SK-N-SH (cell line): ENCODE data around the gene HSPH1. TPM values are rescaled to one million over a fixed set of nuclear protein-coding genes. Genes with fewer than 3 reads are reported as not detected.

Source experiments
- CTCF ChIA-PET: fragments of 300-600, 350-600 bp; formaldehyde crosslinking; extraction: SDS; loops from one replicate; lab custom pipeline; 2021; lab: Yijun Ruan, JAX
- POLR2A ChIA-PET: fragments of 350-600 bp; sonication (Branson Sonifier 250); formaldehyde crosslinking; extraction: SDS; loops from one replicate; lab custom pipeline; 2020; ENCODE audit warnings: antibody characterized with exemption, inconsistent platforms; lab: Yijun Ruan, JAX
- DNase-seq: peaks from one replicate; pipeline ENCODE4 v3.0.0; 2012
- H2AFZ ChIP-seq: fragments of 200-600 bp; sonication (generic); 2 replicates; pipeline ENCODE4 v1.8.1; 2016; ENCODE audit warnings: antibody characterized with exemption, mild to moderate bottlenecking, low read depth
- H3F3A ChIP-seq: fragments of 200-600 bp; sonication (generic); replicated peaks from 2 replicates; pipeline ENCODE3; 2016; ENCODE audit warnings: antibody characterized with exemption, mild to moderate bottlenecking; ENCODE audit not compliant: insufficient read depth
- H3K27ac ChIP-seq, 2 experiments: fragments of 200-500 bp in 1 of 2; fragments of 200-600 bp in 1 of 2; sonication (Bioruptor generic) in 1 of 2; sonication (generic), shearing (Covaris generic) in 1 of 2; 2 replicates each; pipeline versions ENCODE4 v1.5.1 to v1.6.1; 2014 to 2016; ENCODE audit warnings: low read depth in 2 of 2, inconsistent platforms in 1 of 2, low read length in 1 of 2, mild to moderate bottlenecking in 1 of 2, mixed read lengths in 1 of 2
- H3K27me3 ChIP-seq: fragments of 200-600 bp; sonication (generic), shearing (Covaris generic); 2 replicates; pipeline ENCODE4 v1.6.1; 2016; ENCODE audit warnings: mixed run types; ENCODE audit not compliant: insufficient read depth
- H3K36me3 ChIP-seq, 2 experiments: fragments of 200-500 bp in 1 of 2; fragments of 200-600 bp in 1 of 2; sonication (Bioruptor generic) in 1 of 2; sonication (generic) in 1 of 2; replicated peaks in 1 of 2; 2 replicates each; pipeline versions ENCODE3 to v1.5.1; 2014 to 2016; ENCODE audit warnings: low read length in 1 of 2, mild to moderate bottlenecking in 1 of 2; ENCODE audit not compliant: insufficient read depth in 2 of 2, control insufficient read depth in 1 of 2
- H3K4me1 ChIP-seq, 2 experiments: fragments of 200-500 bp in 1 of 2; fragments of 200-600 bp in 1 of 2; sonication (Bioruptor generic) in 1 of 2; sonication (generic), shearing (Covaris generic) in 1 of 2; 2 replicates each; pipeline versions ENCODE4 v1.5.1 to v1.6.1; 2014 to 2016; ENCODE audit warnings: low read depth in 1 of 2, low read length in 1 of 2, mixed run types in 1 of 2; ENCODE audit not compliant: insufficient read depth in 2 of 2, control insufficient read depth in 1 of 2
- H3K4me2 ChIP-seq: fragments of 200-600 bp; sonication (generic), shearing (Covaris generic); 2 replicates; pipeline ENCODE4 v1.6.1; 2017; ENCODE audit warnings: mixed run types
- H3K4me3 ChIP-seq, 2 experiments: fragments of 200-500 bp in 1 of 2; fragments of 200-600 bp in 1 of 2; sonication (Bioruptor generic) in 1 of 2; sonication (generic), shearing (Covaris generic) in 1 of 2; 2 replicates each; pipeline versions ENCODE4 v1.5.1 to v1.8.1; 2014 to 2016; ENCODE audit warnings: low read depth in 2 of 2, inconsistent platforms in 1 of 2, low read length in 1 of 2, mild to moderate bottlenecking in 1 of 2, mixed read lengths in 1 of 2, moderate library complexity in 1 of 2
- H3K79me2 ChIP-seq: fragments of 200-600 bp; sonication (generic); 2 replicates; pipeline ENCODE4 v1.8.1; 2017; ENCODE audit warnings: mild to moderate bottlenecking; ENCODE audit not compliant: insufficient read depth
- H3K9ac ChIP-seq: fragments of 200-600 bp; sonication (generic); 2 replicates; pipeline ENCODE4 v1.6.1; 2017; ENCODE audit warnings: mixed run types
- H3K9me2 ChIP-seq: fragments of 200-600 bp; sonication (generic); 2 replicates; pipeline ENCODE4 v1.6.1; 2017; ENCODE audit warnings: mixed run types
- H3K9me3 ChIP-seq: fragments of 200-600 bp; sonication (generic); 2 replicates; pipeline ENCODE4 v1.6.1; 2017; ENCODE audit warnings: mixed run types, mild to moderate bottlenecking, moderate library complexity
- H4K20me1 ChIP-seq: fragments of 200-600 bp; sonication (generic); 2 replicates; pipeline ENCODE4 v1.6.1; 2017; ENCODE audit warnings: mild to moderate bottlenecking, mixed run types; ENCODE audit not compliant: insufficient read depth
- CHD2 ChIP-seq: fragments of 150-350 bp; IDR thresholded peaks from 2 replicates; pipeline ENCODE4 v1.6.1; 2018; ENCODE audit warnings: low read length; ENCODE audit not compliant: partially characterized antibody
- GATA2 ChIP-seq: sonication (generic); formaldehyde crosslinking; IDR thresholded peaks from 2 replicates; pipeline ENCODE4 v1.5.0; 2020; ENCODE audit warnings: mild to moderate bottlenecking, missing genetic modification reagents
- RFX5 ChIP-seq: IDR thresholded peaks from 2 replicates; pipeline ENCODE4 v1.6.1; 2012; ENCODE audit warnings: mild to moderate bottlenecking, improper control_type of control experiment, low read length
- RXRA ChIP-seq: IDR thresholded peaks from 2 replicates; pipeline ENCODE4 v1.4.0; 2012; ENCODE audit warnings: low read depth, mild to moderate bottlenecking, borderline replicate concordance
- WGBS: methylation state at CpG from one replicate; pipeline ENCODE4 v1.1.6; 2017; ENCODE audit warnings: low lambda C conversion rate; 5-methylcytosine and 5-hydroxymethylcytosine counted together
- polyA plus RNA-seq, 3 experiments: library from polyadenylated mRNA; depleted of rRNA; stranded (reverse); fragments of >200 nt; gene quantifications; 2 replicates each; pipeline ENCODE4 v1.2.3, GENCODE V29; 2012
- TF ChIP-seq, protein P1 (sequence below): IDR thresholded peaks from 2 replicates; pipeline ENCODE4 v1.6.1; 2012; ENCODE audit warnings: mild to moderate bottlenecking, low read depth, low read length, moderate library complexity
- TF ChIP-seq, protein P2 (sequence below): fragments of 200-600 bp; sonication (generic); IDR thresholded peaks from 2 replicates; pipeline ENCODE4 v1.6.1; 2017; ENCODE audit warnings: antibody characterized with exemption, mild to moderate bottlenecking, moderate library complexity

The HSPH1 gene
- polyA plus RNA-seq, 1 of the 3 experiments (the other 2 are of a cell fraction): 32.8 TPM

DNA sequence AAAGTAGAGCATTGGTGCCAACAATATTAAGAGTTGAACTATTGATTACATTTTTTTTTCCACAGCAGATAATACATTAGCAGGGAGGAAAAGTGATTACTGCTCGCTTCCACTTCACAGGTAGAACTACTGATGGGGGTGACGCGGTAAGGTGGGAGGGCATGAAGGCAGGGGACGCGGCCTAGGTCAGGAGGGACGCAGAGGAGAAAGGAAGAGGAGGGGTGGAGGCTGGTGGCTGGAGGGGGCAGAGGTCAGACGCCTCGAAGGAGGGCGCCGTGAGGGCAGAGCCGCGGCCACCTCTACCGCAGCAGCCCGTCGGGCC lies 37.8 kb upstream of the HSPH1 start:
- Histone ChIP-seq H3K4me2 (peak overlapping the region; percentile 72), H3F3A (peaks cover 11% of the 10 kb centered on the region), H3K27ac (peak overlapping the region in 1 of 2 experiments; percentile 82; a peak in 2 of 4 replicates), H3K9me2 (no peaks in the 10 kb centered on the region), H3K36me3 (no peaks in the 10 kb centered on the region), H2AFZ (peak overlapping the region; percentile 52; the same call in 1 of the 2 replicates), H3K79me2 (peaks cover 22% of the 10 kb centered on the region), H4K20me1 (no peaks in the 10 kb centered on the region), H3K9ac (peak overlapping the region; percentile 91; the same call in 1 of the 2 replicates), H3K27me3 (no peaks in the 10 kb centered on the region), H3K4me1 (peaks cover 8 to 13% of the 10 kb centered on the region in 2 experiments; a peak in 3 of 4 replicates), H3K9me3 (no peaks in the 10 kb centered on the region), H3K4me3 (peak overlapping the region; percentile 76 to 84; a peak in 3 of 4 replicates)
- no peak for TF ChIP-seq RXRA
- 20% methylated on average over 15 of the region's 15 CpGs for WGBS
- ChIA-PET CTCF (interaction anchor here (0.6 to 3.0 kb wide), 36 partner anchors 9 to 606 kb away, joined by 3 to 25 read pairs (median 4); partner anchors contain the start of gene HSPH1), POLR2A (interaction anchor here (0.5 kb wide), 1 partner anchor 10 kb away, joined by 3 read pairs; no protein-coding TSS in a partner anchor)
- no peak for DNase-seq

DNA sequence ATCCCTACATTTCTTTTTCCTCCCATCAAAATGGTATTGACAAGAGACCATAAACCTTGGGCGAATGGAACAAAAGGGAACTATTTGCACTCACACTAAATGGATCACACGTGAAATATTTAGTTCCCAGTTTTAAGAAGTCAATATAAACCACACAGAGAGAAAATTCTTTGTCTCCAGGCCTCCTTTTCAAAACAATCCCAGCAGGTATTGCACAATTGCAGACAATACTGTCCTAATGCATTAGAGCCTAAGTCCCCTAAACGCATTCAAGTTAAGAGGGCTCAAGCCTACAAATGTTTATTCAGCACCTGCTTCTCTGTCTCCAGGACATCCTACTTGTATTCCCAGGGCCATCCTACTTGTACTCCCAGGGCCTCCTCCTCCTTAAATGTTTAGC lies 36.8 kb upstream of the HSPH1 start:
- Histone ChIP-seq H3K27ac (no peak overlapping the region), H3K9ac (no peak overlapping the region), H3K9me2 (no peaks in the 10 kb centered on the region), H3K4me1 (peaks cover 4 to 8% of the 10 kb centered on the region in 2 experiments; a peak in 3 of 4 replicates)
- no peak for TF ChIP-seq RFX5
- TF ChIP-seq, protein P1, sequence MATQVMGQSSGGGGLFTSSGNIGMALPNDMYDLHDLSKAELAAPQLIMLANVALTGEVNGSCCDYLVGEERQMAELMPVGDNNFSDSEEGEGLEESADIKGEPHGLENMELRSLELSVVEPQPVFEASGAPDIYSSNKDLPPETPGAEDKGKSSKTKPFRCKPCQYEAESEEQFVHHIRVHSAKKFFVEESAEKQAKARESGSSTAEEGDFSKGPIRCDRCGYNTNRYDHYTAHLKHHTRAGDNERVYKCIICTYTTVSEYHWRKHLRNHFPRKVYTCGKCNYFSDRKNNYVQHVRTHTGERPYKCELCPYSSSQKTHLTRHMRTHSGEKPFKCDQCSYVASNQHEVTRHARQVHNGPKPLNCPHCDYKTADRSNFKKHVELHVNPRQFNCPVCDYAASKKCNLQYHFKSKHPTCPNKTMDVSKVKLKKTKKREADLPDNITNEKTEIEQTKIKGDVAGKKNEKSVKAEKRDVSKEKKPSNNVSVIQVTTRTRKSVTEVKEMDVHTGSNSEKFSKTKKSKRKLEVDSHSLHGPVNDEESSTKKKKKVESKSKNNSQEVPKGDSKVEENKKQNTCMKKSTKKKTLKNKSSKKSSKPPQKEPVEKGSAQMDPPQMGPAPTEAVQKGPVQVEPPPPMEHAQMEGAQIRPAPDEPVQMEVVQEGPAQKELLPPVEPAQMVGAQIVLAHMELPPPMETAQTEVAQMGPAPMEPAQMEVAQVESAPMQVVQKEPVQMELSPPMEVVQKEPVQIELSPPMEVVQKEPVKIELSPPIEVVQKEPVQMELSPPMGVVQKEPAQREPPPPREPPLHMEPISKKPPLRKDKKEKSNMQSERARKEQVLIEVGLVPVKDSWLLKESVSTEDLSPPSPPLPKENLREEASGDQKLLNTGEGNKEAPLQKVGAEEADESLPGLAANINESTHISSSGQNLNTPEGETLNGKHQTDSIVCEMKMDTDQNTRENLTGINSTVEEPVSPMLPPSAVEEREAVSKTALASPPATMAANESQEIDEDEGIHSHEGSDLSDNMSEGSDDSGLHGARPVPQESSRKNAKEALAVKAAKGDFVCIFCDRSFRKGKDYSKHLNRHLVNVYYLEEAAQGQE: no peak
- TF ChIP-seq, all 33 proteins: peak for 0
- H3K27me3 ChIP-seq: no peaks in the 10 kb centered on the region
- ChIA-PET CTCF (interaction anchor here (1.8 to 3.0 kb wide), 3 partner anchors 9 to 207 kb away, joined by 6 to 25 read pairs (median 7); no protein-coding TSS in a partner anchor), POLR2A (no interaction called here)
- no peak for DNase-seq
- no peaks in the 10 kb centered on the region for H4K20me1 ChIP-seq
- no peak overlapping the region for H3K4me3 ChIP-seq
- H3K4me2 ChIP-seq: no peak overlapping the region
- no peak overlapping the region for H2AFZ ChIP-seq
- H3K9me3 ChIP-seq: no peaks in the 10 kb centered on the region
- no peaks in the 10 kb centered on the region for H3K36me3 ChIP-seq
- H3K79me2 ChIP-seq: peaks cover 21% of the 10 kb centered on the region
- WGBS: 87% methylated on average over 3 of the region's 3 CpGs
- H3F3A ChIP-seq: peaks cover 11% of the 10 kb centered on the region

DNA sequence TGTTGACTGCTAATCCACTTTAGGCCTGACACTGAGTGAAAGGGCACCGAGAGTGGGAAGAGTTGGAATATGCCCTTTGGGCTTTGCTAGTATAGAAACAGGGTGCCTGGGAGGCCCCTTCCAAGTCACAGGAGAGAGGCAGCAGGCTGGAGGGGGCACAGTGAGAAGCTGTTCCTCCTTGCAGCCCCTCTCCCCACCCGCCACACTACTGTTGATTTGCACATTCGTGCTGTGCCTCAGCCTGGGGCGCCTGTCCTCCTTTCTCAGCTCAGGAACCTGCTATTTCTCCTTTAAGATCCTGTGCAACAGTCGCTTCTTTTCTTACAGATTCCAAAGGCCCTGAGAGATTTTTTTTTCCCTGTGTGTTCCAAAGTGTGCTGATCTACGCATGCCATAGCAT lies 35.3 kb upstream of the HSPH1 start:
- over 99% methylated on average over 5 of the region's 6 CpGs for WGBS
- Histone ChIP-seq H3K27ac (no peak overlapping the region), H3K27me3 (no peaks in the 10 kb centered on the region), H3K9ac (no peak overlapping the region), H3K36me3 (no peaks in the 10 kb centered on the region), H4K20me1 (no peaks in the 10 kb centered on the region), H3K9me3 (no peaks in the 10 kb centered on the region), H3K4me2 (no peak overlapping the region), H3K79me2 (peaks cover 11% of the 10 kb centered on the region), H3K9me2 (no peaks in the 10 kb centered on the region), H2AFZ (no peak overlapping the region), H3F3A (peaks cover 8% of the 10 kb centered on the region), H3K4me3 (no peak overlapping the region), H3K4me1 (peaks cover 4 to 8% of the 10 kb centered on the region in 2 experiments; a peak in 3 of 4 replicates)
- TF ChIP-seq CHD2 (no peak), GATA2 (CRISPR knock-in tag) (no peak), RXRA (no peak)
- TF ChIP-seq, protein P2, sequence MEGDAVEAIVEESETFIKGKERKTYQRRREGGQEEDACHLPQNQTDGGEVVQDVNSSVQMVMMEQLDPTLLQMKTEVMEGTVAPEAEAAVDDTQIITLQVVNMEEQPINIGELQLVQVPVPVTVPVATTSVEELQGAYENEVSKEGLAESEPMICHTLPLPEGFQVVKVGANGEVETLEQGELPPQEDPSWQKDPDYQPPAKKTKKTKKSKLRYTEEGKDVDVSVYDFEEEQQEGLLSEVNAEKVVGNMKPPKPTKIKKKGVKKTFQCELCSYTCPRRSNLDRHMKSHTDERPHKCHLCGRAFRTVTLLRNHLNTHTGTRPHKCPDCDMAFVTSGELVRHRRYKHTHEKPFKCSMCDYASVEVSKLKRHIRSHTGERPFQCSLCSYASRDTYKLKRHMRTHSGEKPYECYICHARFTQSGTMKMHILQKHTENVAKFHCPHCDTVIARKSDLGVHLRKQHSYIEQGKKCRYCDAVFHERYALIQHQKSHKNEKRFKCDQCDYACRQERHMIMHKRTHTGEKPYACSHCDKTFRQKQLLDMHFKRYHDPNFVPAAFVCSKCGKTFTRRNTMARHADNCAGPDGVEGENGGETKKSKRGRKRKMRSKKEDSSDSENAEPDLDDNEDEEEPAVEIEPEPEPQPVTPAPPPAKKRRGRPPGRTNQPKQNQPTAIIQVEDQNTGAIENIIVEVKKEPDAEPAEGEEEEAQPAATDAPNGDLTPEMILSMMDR: no peak
- ChIA-PET CTCF (no interaction called here), POLR2A (no interaction called here)
- DNase-seq: no peak
